Measurements from ENCODE around the gene PDAP1.
"Not testable (repeated sequence)": the region's sequence is repeated elsewhere in the genome, so short reads cannot be mapped to it uniquely, and the experiment has no call there.

PDAP1 gene

DNA sequence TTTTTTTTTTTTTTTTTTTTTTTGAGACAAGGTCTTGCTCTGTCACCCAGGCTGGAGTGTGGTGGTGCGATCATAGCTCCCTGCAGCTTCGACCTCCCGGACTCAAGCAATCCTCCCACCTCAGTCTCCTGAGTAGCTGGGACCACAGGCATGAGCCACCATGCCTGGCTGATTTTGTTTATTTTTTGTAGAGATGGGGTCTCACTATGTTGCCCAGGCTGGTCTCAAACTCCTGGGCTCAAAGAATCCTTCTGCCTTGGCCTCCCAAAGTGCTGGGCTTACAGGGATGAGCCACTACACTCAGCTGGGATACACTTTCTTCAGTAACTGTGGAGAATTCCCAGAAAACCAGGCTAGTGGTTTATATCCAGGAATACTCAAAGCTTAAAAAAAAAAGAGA lies 57.8 kb downstream of the PDAP1 start:
- DNase-seq (ENCODE audit: low read depth) = not testable (repeated sequence)

Measured in stimulated activated CD4-positive, alpha-beta T cell treated with anti-CD3 and anti-CD28 coated beads, Interleukin-2, amount 100 ng/mL, for 4 hours (primary cell).